Measurements from ENCODE around the gene MRPS7. TPM values are rescaled to one million over a fixed set of nuclear protein-coding genes. Genes with fewer than 3 reads are reported as not detected.

MRPS7 gene
- total and polyA plus RNA-seq, 5 donors from 2014 or later, result 32.3 to 141 (median 120) TPM

DNA sequence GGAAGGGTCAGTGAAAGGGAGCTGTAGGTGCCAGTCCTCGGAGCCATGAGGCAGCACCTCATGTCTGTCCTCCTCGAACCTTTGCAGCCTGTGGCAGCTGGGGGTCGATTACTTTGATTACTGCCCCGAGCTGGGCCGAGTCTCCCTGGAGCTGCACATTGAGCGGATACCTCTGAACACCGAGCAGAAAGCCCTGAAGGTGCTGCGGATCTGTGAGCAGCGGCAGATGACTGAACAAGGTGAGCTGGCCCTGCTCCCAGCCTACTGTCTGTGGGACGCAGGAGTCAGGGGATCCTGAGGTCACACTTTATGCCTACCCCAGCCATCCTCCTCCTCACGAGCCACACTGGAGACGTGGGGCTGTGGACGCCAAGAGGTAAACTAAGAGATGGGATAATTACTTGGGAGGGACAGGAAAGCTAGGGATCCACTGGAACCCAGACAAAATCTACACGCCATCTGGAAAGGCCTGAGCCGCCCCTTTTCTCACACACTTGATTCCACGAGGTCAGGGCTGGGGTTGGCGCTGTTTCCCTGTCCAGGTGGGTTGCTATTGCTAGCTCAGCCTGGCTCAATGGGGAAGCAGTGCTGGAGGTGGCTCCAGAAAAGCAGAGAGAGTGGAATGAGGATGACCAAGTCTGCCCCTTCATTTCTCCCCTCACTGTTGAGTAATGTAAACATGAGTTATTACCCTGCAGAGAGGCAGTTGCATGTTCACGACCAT lies 29.8 kb upstream of the MRPS7 start:
- Mint-ChIP-seq H3K4me1 (peaks cover 0 to 3% (median 0%) of the 10 kb centered on the region in 4 donors), H3K9me3 (no peaks in the 10 kb centered on the region), H3K36me3 (peaks cover 32% of the 10 kb centered on the region), H3K27ac (no peak overlapping the region), H3K27me3 (no peaks in the 10 kb centered on the region), H3K4me3 (no peak overlapping the region)
- no peaks in the 10 kb centered on the region for H3K4me1 ChIP-seq (ENCODE audit: control insufficient read depth, insufficient read depth, low read length, poor library complexity, severe bottlenecking)
- no peaks in the 10 kb centered on the region for H3K27me3 ChIP-seq (ENCODE audit: control insufficient read depth, insufficient read depth, low read length)
- H3K4me3 ChIP-seq (ENCODE audit: low read depth, low read length), result no peak overlapping the region
- no peak for ATAC-seq (ENCODE audit: low read depth in 2 of 2)
- peaks cover 78% of the 10 kb centered on the region for H3K36me3 ChIP-seq (ENCODE audit: control insufficient read depth, insufficient read depth, low read length)
- DNase-seq, result no peak
- no peak overlapping the region for H3K27ac ChIP-seq (ENCODE audit: insufficient read depth, low read length, poor library complexity, severe bottlenecking)
- no peaks in the 10 kb centered on the region for H3K9me3 ChIP-seq (ENCODE audit: control insufficient read depth in 2 of 2, low read length in 2 of 2)

DNA sequence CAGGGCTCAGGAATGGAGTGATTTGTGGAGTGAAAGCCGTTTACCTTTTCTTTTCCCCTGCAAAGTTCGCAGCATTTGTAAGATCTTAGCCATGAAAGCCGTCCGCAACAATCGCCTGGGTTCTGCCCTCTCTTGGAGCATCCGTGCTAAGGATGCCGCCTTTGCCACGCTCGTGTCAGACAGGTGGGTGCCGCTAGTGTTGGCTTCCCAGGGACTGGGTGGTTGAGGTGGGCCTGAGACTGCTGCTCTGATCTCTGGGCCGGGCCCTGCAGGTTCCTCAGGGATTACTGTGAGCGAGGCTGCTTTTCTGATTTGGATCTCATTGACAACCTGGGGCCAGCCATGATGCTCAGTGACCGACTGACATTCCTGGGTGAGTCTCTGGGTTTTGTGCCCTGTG lies 28.9 kb upstream of the MRPS7 start:
- DNase-seq, result no peak
- Histone ChIP-seq H3K9me3 (ENCODE audit: control insufficient read depth in 2 of 2, low read length in 2 of 2) (no peaks in the 10 kb centered on the region), H3K4me3 (ENCODE audit: low read depth, low read length) (no peak overlapping the region), H3K27ac (ENCODE audit: insufficient read depth, low read length, poor library complexity, severe bottlenecking) (no peak overlapping the region), H3K27me3 (ENCODE audit: control insufficient read depth, insufficient read depth, low read length) (no peaks in the 10 kb centered on the region), H3K4me1 (ENCODE audit: control insufficient read depth, insufficient read depth, low read length, poor library complexity, severe bottlenecking) (no peaks in the 10 kb centered on the region), H3K36me3 (ENCODE audit: control insufficient read depth, insufficient read depth, low read length) (peaks cover 83% of the 10 kb centered on the region)
- Mint-ChIP-seq H3K27me3 (no peaks in the 10 kb centered on the region), H3K36me3 (peaks cover 36% of the 10 kb centered on the region), H3K4me3 (no peak overlapping the region), H3K4me1 (peaks cover 0 to 3% (median 0%) of the 10 kb centered on the region in 4 donors), H3K9me3 (no peaks in the 10 kb centered on the region), H3K27ac (no peak overlapping the region)
- no peak for ATAC-seq (ENCODE audit: low read depth in 2 of 2)

DNA sequence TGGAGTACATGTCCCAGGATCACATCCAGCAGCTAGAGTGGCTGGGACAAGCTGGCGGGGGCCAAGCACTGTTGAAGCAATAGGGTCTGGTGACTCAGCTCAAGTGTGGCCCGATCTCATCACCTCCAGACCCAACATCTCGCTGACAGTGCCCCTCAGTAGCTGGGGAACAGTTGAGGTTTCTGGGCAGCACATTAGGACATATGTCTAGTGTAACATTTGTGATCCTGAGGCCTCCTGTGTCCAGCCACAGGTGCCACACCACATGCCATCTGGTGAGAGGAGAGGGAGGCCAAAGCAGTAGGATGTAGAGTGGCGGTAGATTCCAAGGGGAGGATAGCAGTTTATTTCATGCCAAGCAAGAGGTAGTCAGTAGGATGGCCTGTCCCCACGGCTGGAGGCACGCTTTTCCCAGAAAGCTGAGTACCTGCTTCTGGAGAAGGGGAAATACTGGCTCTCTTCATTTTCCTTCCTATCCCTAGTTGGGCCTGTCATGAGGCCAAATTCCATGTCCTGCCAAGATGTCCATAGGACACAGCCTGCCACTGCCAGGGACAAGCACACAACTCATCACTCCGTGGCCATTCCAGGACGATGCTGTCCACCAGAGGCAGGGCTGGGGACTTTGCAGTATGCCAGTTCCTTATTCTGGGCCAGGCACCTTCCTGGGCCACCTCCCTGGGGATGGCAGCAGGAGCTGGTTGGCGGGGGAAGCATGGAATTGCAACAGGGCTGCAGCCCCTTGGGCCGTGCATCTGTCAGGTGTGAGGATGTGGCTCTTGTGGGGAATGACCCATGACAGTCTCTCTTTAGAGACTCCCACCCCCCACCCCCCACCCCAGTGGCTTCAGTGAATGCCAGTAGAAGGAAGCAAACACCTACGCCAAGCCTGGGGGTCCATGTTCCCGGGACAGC lies 24.3 kb upstream of the MRPS7 start:
- no peaks in the 10 kb centered on the region for H3K27me3 ChIP-seq (ENCODE audit: control insufficient read depth, insufficient read depth, low read length)
- peaks cover 35% of the 10 kb centered on the region for H3K36me3 Mint-ChIP-seq
- H3K9me3 Mint-ChIP-seq, result no peaks in the 10 kb centered on the region
- peaks cover 0 to 14% (median 7%) of the 10 kb centered on the region in 4 donors for H3K4me1 Mint-ChIP-seq
- DNase-seq (no peak), ATAC-seq (ENCODE audit: low read depth in 2 of 2) (no peak)
- no peaks in the 10 kb centered on the region for H3K27me3 Mint-ChIP-seq
- peak overlapping the region in 1 of 3 donors; percentile 71 for H3K27ac Mint-ChIP-seq
- H3K4me3 ChIP-seq (ENCODE audit: low read depth, low read length), result no peak overlapping the region
- H3K27ac ChIP-seq (ENCODE audit: insufficient read depth, low read length, poor library complexity, severe bottlenecking), result no peak overlapping the region
- H3K4me1 ChIP-seq (ENCODE audit: control insufficient read depth, insufficient read depth, low read length, poor library complexity, severe bottlenecking), result peaks cover under 1% of the 10 kb centered on the region
- no peaks in the 10 kb centered on the region for H3K9me3 ChIP-seq (ENCODE audit: control insufficient read depth in 2 of 2, low read length in 2 of 2)
- no peak overlapping the region for H3K4me3 Mint-ChIP-seq
- peaks cover 74% of the 10 kb centered on the region for H3K36me3 ChIP-seq (ENCODE audit: control insufficient read depth, insufficient read depth, low read length)

DNA sequence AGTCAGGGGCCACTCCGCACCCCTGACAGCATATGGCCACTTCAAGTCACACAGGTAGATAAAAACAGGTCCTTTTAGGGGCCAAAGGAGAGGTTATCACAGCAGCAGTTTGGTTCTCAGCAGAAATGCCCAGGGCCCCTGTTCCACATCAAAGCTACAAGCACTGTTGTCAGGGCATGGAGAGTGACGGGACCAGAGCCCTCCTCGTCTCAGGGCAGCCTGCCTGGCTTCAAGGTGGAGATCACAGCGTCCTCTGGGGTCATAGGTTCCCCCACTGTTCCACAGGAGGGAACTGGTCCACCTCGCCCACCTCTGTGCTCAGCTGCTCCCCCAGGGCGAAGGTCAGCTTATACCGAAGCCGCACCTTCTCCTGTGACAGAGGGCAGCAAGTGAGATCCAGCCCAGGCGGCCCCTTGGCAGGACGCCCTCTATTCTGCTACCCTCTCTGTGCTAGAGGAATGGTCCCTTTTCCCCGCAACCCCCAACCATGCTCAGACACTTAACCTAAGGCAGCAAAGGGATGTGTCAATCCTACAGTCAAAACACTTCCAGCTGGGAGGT lies 23.6 kb upstream of the MRPS7 start:
- peaks cover 31% of the 10 kb centered on the region for H3K36me3 Mint-ChIP-seq
- H3K36me3 ChIP-seq (ENCODE audit: control insufficient read depth, insufficient read depth, low read length), result peaks cover 74% of the 10 kb centered on the region
- H3K27ac Mint-ChIP-seq, result no peak overlapping the region
- no peak for DNase-seq
- H3K4me3 ChIP-seq (ENCODE audit: low read depth, low read length), result no peak overlapping the region
- ATAC-seq (ENCODE audit: low read depth in 2 of 2), result no peak
- peaks cover 7% of the 10 kb centered on the region for H3K4me1 ChIP-seq (ENCODE audit: control insufficient read depth, insufficient read depth, low read length, poor library complexity, severe bottlenecking)
- no peaks in the 10 kb centered on the region for H3K27me3 ChIP-seq (ENCODE audit: control insufficient read depth, insufficient read depth, low read length)
- H3K4me3 Mint-ChIP-seq, result no peak overlapping the region
- no peaks in the 10 kb centered on the region for H3K27me3 Mint-ChIP-seq
- H3K4me1 Mint-ChIP-seq, result peaks cover 0 to 18% (median 7%) of the 10 kb centered on the region in 4 donors
- no peaks in the 10 kb centered on the region for H3K9me3 ChIP-seq (ENCODE audit: control insufficient read depth in 2 of 2, low read length in 2 of 2)
- peak overlapping the region; percentile 14 for H3K27ac ChIP-seq (ENCODE audit: insufficient read depth, low read length, poor library complexity, severe bottlenecking)
- H3K9me3 Mint-ChIP-seq, result no peaks in the 10 kb centered on the region

DNA sequence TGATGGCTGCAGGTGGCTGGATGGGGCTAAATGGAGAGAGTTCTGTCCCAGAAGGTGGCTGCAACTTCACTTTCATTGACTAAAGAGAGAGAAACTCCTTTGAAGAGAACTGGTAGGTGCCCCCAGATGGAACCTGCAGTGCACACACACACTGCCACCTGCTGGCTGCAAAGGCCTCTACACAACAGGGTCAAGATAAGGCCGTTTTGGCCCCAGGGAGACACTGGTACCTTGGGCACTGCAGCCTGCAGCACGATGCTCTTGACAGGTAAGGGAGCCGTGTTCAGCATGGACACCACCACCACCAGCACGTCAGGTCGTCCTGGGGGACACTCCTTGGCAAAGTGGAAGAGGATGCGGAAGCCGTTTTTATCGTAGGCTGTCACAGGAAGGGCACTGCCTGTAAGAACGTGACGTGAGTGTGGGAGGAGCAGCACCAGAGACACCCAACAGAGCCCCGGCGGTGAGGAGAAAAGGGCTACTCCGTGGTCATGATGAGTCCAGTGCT lies 22.9 kb upstream of the MRPS7 start:
- peaks cover 0 to 22% (median 9%) of the 10 kb centered on the region in 4 donors for H3K4me1 Mint-ChIP-seq
- peak; percentile 65 to 78 for ATAC-seq (ENCODE audit: low read depth in 2 of 2)
- Histone ChIP-seq H3K9me3 (ENCODE audit: control insufficient read depth in 2 of 2, low read length in 2 of 2) (no peaks in the 10 kb centered on the region), H3K4me3 (ENCODE audit: low read depth, low read length) (peak overlapping the region; percentile 11), H3K27ac (ENCODE audit: insufficient read depth, low read length, poor library complexity, severe bottlenecking) (peak overlapping the region; percentile 14), H3K36me3 (ENCODE audit: control insufficient read depth, insufficient read depth, low read length) (peaks cover 80% of the 10 kb centered on the region), H3K4me1 (ENCODE audit: control insufficient read depth, insufficient read depth, low read length, poor library complexity, severe bottlenecking) (peaks cover 7% of the 10 kb centered on the region), H3K27me3 (ENCODE audit: control insufficient read depth, insufficient read depth, low read length) (no peaks in the 10 kb centered on the region)
- peak; percentile 42 to 77 (median 62) for DNase-seq
- H3K4me3 Mint-ChIP-seq, result peak overlapping the region; percentile 15 to 71 (median 44)
- no peaks in the 10 kb centered on the region for H3K27me3 Mint-ChIP-seq
- no peaks in the 10 kb centered on the region for H3K9me3 Mint-ChIP-seq
- H3K36me3 Mint-ChIP-seq, result peaks cover 30% of the 10 kb centered on the region
- peak overlapping the region in 2 of 3 donors; percentile 38 to 80 for H3K27ac Mint-ChIP-seq

DNA sequence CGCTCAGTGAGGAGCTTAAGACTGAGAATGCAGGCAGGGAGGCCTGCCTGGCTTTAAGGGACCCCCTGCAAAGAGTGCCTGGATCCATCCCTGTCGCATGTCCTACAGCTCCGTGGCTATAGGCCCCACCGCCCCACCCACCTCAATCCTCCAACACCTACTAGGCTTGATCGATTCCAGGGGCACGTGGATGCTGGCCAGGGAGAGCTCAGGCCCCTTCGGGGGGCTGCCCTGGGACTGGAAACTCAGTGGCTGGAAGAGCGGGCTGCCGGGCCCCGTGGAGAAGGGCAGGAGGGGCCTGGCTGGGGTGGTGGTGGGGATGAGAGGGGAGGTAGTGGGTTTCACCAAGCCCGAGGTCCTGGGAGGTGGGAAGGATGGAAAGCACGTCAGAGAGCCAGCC lies 22.5 kb upstream of the MRPS7 start:
- Histone ChIP-seq H3K9me3 (ENCODE audit: control insufficient read depth in 2 of 2, low read length in 2 of 2) (no peaks in the 10 kb centered on the region), H3K4me1 (ENCODE audit: control insufficient read depth, insufficient read depth, low read length, poor library complexity, severe bottlenecking) (peaks cover 7% of the 10 kb centered on the region), H3K36me3 (ENCODE audit: control insufficient read depth, insufficient read depth, low read length) (peaks cover 85% of the 10 kb centered on the region), H3K27me3 (ENCODE audit: control insufficient read depth, insufficient read depth, low read length) (no peaks in the 10 kb centered on the region), H3K4me3 (ENCODE audit: low read depth, low read length) (no peak overlapping the region), H3K27ac (ENCODE audit: insufficient read depth, low read length, poor library complexity, severe bottlenecking) (no peak overlapping the region)
- Mint-ChIP-seq H3K4me1 (peaks cover 0 to 22% (median 9%) of the 10 kb centered on the region in 4 donors), H3K27ac (peak overlapping the region in 2 of 3 donors; percentile 38 to 80), H3K9me3 (no peaks in the 10 kb centered on the region), H3K27me3 (no peaks in the 10 kb centered on the region), H3K4me3 (peak overlapping the region in 1 of 4 donors; percentile 61), H3K36me3 (peaks cover 34% of the 10 kb centered on the region)
- DNase-seq (no peak), ATAC-seq (ENCODE audit: low read depth in 2 of 2) (no peak)

DNA sequence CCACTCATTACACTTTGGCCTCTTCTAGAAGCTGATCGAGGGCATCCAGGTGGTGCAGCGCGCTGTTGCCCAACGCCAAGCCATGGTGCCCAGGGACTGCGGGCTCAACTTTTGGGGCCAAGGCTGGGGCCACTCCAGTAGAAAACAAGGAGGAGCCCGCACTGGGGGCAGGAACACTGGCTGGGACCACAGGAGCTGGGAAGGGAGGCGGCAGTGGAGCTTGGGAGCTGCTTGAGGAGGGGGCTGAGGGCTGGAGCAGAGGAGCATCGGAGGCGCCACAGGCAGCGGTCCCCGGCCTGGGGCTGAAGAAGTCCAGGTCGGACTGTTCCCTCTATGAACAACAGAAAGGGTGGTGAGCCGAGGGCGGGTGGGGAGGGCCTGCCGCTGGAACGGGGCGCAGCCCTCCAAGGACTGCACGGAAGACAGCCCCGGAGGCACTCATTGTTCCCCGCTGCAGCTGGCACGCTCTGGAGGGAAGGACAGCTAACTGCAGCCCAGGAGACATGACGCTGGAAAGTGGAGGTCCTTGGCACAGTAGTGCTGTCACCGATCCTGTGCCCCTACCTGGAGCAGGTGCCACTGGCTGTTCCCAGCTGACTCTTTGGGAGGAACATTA lies 21.8 kb upstream of the MRPS7 start:
- Mint-ChIP-seq H3K27me3 (no peaks in the 10 kb centered on the region), H3K9me3 (no peaks in the 10 kb centered on the region), H3K4me1 (peaks cover 0 to 25% (median 7%) of the 10 kb centered on the region in 4 donors), H3K36me3 (peaks cover 35% of the 10 kb centered on the region), H3K27ac (peak overlapping the region in 1 of 3 donors; percentile 67), H3K4me3 (no peak overlapping the region)
- peaks cover 7% of the 10 kb centered on the region for H3K4me1 ChIP-seq (ENCODE audit: control insufficient read depth, insufficient read depth, low read length, poor library complexity, severe bottlenecking)
- peaks cover 85% of the 10 kb centered on the region for H3K36me3 ChIP-seq (ENCODE audit: control insufficient read depth, insufficient read depth, low read length)
- no peak for ATAC-seq (ENCODE audit: low read depth in 2 of 2)
- H3K27ac ChIP-seq (ENCODE audit: insufficient read depth, low read length, poor library complexity, severe bottlenecking), result no peak overlapping the region
- no peaks in the 10 kb centered on the region for H3K9me3 ChIP-seq (ENCODE audit: control insufficient read depth in 2 of 2, low read length in 2 of 2)
- DNase-seq, result no peak
- no peaks in the 10 kb centered on the region for H3K27me3 ChIP-seq (ENCODE audit: control insufficient read depth, insufficient read depth, low read length)
- no peak overlapping the region for H3K4me3 ChIP-seq (ENCODE audit: low read depth, low read length)

Measured in CD4-positive, CD25-positive, alpha-beta regulatory T cell (primary cell).